Naive thymus-derived CD4-positive, alpha-beta T cell (primary cell): Measurements from ENCODE around the gene HUWE1. TPM values are rescaled to one million over a fixed set of nuclear protein-coding genes. Genes with fewer than 3 reads are reported as not detected.
A peak's percentile ranks its signal among the peaks of the same experiment; 100 is the strongest.

Experiments
- ATAC-seq: fragments of 150-1000 bp; cut with Tn5 transposase; 2 replicates; pipeline ENCODE4 v1.10.0; 2021; ENCODE audit warnings: mild to moderate bottlenecking, moderate library complexity
- CTCF ChIA-PET: fragments of 350-600 bp; sonication (Branson Sonifier 250); formaldehyde crosslinking; loops from one replicate; lab custom pipeline; 2021; ENCODE audit warnings: antibody characterized with exemption; lab: Charles Lee
- POLR2A ChIA-PET: fragments of 350-600 bp; sonication (Branson Sonifier 250); formaldehyde crosslinking; loops from one replicate; lab custom pipeline; 2021; ENCODE audit warnings: antibody characterized with exemption, inconsistent platforms; lab: Charles Lee
- DNase-seq, 9 donors: peaks; one replicate each; pipeline versions ENCODE4 v3.0.0 to v3.0.0-alpha.2; 2020 to 2022; ENCODE audit warnings: mixed read lengths in 1 of 9
- H3K27ac ChIP-seq: one replicate; pipeline ENCODE4 v1.7.0; 2013; ENCODE audit warnings: mild to moderate bottlenecking, low read depth, low read length, moderate library complexity
- H3K27me3 ChIP-seq, 2 donors: one replicate each; pipeline ENCODE4 v1.7.0; 2013; ENCODE audit warnings: low read length in 2 of 2, mild to moderate bottlenecking in 2 of 2, moderate library complexity in 2 of 2; ENCODE audit not compliant: control insufficient read depth in 2 of 2, insufficient read depth in 2 of 2
- H3K36me3 ChIP-seq, 3 experiments: 1 replicate in 2 of 3; 2 replicates in 1 of 3; pipeline ENCODE4 v1.7.0; 2013; ENCODE audit warnings: low read length in 3 of 3, mild to moderate bottlenecking in 3 of 3, moderate library complexity in 1 of 3; ENCODE audit not compliant: insufficient read depth in 3 of 3, control insufficient read depth in 2 of 3
- H3K4me1 ChIP-seq, 2 donors: one replicate each; pipeline ENCODE4 v1.7.0; 2013; ENCODE audit warnings: low read length in 2 of 2, mild to moderate bottlenecking in 2 of 2, moderate library complexity in 1 of 2; ENCODE audit not compliant: control insufficient read depth in 2 of 2, insufficient read depth in 2 of 2
- H3K4me3 ChIP-seq: 2 replicates; pipeline ENCODE4 v1.7.0; 2013; ENCODE audit warnings: mild to moderate bottlenecking, low read length
- H3K9me3 ChIP-seq, 3 experiments: 1 replicate in 2 of 3; 2 replicates in 1 of 3; pipeline ENCODE4 v1.7.0; 2013; ENCODE audit warnings: low read length in 3 of 3; ENCODE audit not compliant: control insufficient read depth in 2 of 3
- H3K27ac Mint-ChIP-seq, 9 donors: one replicate each; pipeline ENCODE4 v1.8.0; 2020 to 2022; ENCODE audit warnings: mixed read lengths in 9 of 9, mild to moderate bottlenecking in 8 of 9, moderate library complexity in 5 of 9, inconsistent platforms in 2 of 9
- H3K27me3 Mint-ChIP-seq, 5 donors: one replicate each; pipeline ENCODE4 v1.8.0; 2021 to 2022; ENCODE audit warnings: mixed read lengths in 5 of 5, mild to moderate bottlenecking in 1 of 5
- H3K36me3 Mint-ChIP-seq, 5 donors: one replicate each; pipeline ENCODE4 v1.8.0; 2020 to 2022; ENCODE audit warnings: mixed read lengths in 5 of 5, mild to moderate bottlenecking in 3 of 5, inconsistent platforms in 1 of 5
- H3K4me1 Mint-ChIP-seq, 7 donors: one replicate each; pipeline ENCODE4 v1.8.0; 2020 to 2022; ENCODE audit warnings: mixed read lengths in 7 of 7, mild to moderate bottlenecking in 3 of 7, inconsistent platforms in 1 of 7
- H3K4me3 Mint-ChIP-seq, 10 donors: one replicate each; pipeline ENCODE4 v1.8.0; 2020 to 2022; ENCODE audit warnings: mild to moderate bottlenecking in 10 of 10, mixed read lengths in 10 of 10, moderate library complexity in 6 of 10, inconsistent platforms in 2 of 10
- H3K9me3 Mint-ChIP-seq, 11 donors: one replicate each; pipeline ENCODE4 v1.8.0; 2020 to 2022; ENCODE audit warnings: mixed read lengths in 11 of 11, mild to moderate bottlenecking in 4 of 11, inconsistent platforms in 1 of 11, moderate library complexity in 1 of 11
- intact Hi-C, 2 donors: fragments of 100-400 bp; cut with micrococcal nuclease; formaldehyde crosslinking; loops; one replicate each; pipeline ENCODE4 v1.15.1; 2023
- polyA plus RNA-seq, 2 donors: library from polyadenylated mRNA; unstranded; fragments of 300-500 nt; fragmentation: Illumina TruSeq; gene quantifications; one replicate each; pipeline ENCODE4 v1.2.3, GENCODE V29; 2021
- total RNA-seq, 6 experiments: library from RNA in 5 of 6; stranded (reverse) in 5 of 6; gene quantifications; 1 replicate in 5 of 6; 2 replicates in 1 of 6; pipeline ENCODE4 v1.2.3 and lab custom pipeline; 2021 to 2026

HUWE1 gene
- total and polyA plus RNA-seq, 7 experiments from 2014 or later, result 13.1 to 266 (median 181) TPM

- Histone ChIP-seq H3K4me3 (no peak overlapping the region), H3K9me3 (no peaks in the 10 kb centered on the region), H3K27ac (peak overlapping the region; percentile 78), H3K27me3 (no peaks in the 10 kb centered on the region), H3K36me3 (no peaks in the 10 kb centered on the region), H3K4me1 (peaks cover 30 to 42% of the 10 kb centered on the region in 2 donors)
- ChIA-PET CTCF (interaction anchor here (1.2 kb wide), 1 partner anchor 31 kb away, joined by 3 read pairs; no protein-coding TSS in a partner anchor), POLR2A (interaction anchor here (1.5 to 4.4 kb wide), 2 partner anchors 11 to 30 kb away, joined by 4 to 48 read pairs; partner anchors contain the start of gene HUWE1)
- ATAC-seq, result no peak
- Mint-ChIP-seq H3K4me3 (peak overlapping the region; percentile 61 to 92 (median 78)), H3K9me3 (peaks cover 0 to 2% (median 0%) of the 10 kb centered on the region in 11 donors), H3K4me1 (peaks cover 25 to 53% (median 51%) of the 10 kb centered on the region in 7 donors), H3K27me3 (no peaks in the 10 kb centered on the region), H3K27ac (peak overlapping the region; percentile 84 to 98 (median 89)), H3K36me3 (peaks cover 0 to 13% (median 0%) of the 10 kb centered on the region in 5 donors)
- DNase-seq, result no peak
- intact Hi-C loops, result loop anchor here (1.0 to 10.0 kb wide), 4 partner anchors 17 to 329 kb away; partner anchors contain the start of gene PHF8 (in 1 of the 2)
These were observed 28.9 kb upstream of the HUWE1 start for GRCh38 chrX:53715346-53715924.

- Mint-ChIP-seq H3K4me1 (peaks cover 25 to 53% (median 51%) of the 10 kb centered on the region in 7 donors), H3K27me3 (no peaks in the 10 kb centered on the region), H3K4me3 (peak overlapping the region; percentile 61 to 92 (median 78)), H3K9me3 (peaks cover 0 to 2% (median 0%) of the 10 kb centered on the region in 11 donors), H3K27ac (peak overlapping the region; percentile 84 to 98 (median 89)), H3K36me3 (peaks cover 0 to 15% (median 0%) of the 10 kb centered on the region in 5 donors)
- ATAC-seq (peak; percentile 84), DNase-seq (peak; percentile 7 to 59 (median 41))
- POLR2A ChIA-PET, result interaction anchor here (0.6 to 4.4 kb wide), 4 partner anchors 8 to 41 kb away, joined by 3 to 48 read pairs (median 3); partner anchors contain the start of gene HUWE1
- H3K27ac ChIP-seq, result peak overlapping the region; percentile 78
- H3K9me3 ChIP-seq, result no peaks in the 10 kb centered on the region
- peak overlapping the region; percentile 39 for H3K4me3 ChIP-seq
- H3K27me3 ChIP-seq, result no peaks in the 10 kb centered on the region
- peaks cover 30 to 42% of the 10 kb centered on the region in 2 donors for H3K4me1 ChIP-seq
- no peaks in the 10 kb centered on the region for H3K36me3 ChIP-seq
- CTCF ChIA-PET, result interaction anchor here (0.6 to 1.5 kb wide), 3 partner anchors 25 to 31 kb away, joined by 3 to 5 read pairs (median 4); no protein-coding TSS in a partner anchor
- intact Hi-C loops, result loop anchor here (1.0 to 10.0 kb wide), 6 partner anchors 18 to 330 kb away; partner anchors contain the start of gene PHF8 (in 1 of the 2)
These were observed 28.2 kb upstream of the HUWE1 start for GRCh38 chrX:53714580-53715345.

GRCh38 chrX:53713987-53714579, 27.6 kb upstream of the HUWE1 start:
- peak overlapping the region; percentile 84 to 98 (median 89) for H3K27ac Mint-ChIP-seq
- peaks cover 25 to 53% (median 51%) of the 10 kb centered on the region in 7 donors for H3K4me1 Mint-ChIP-seq
- peak overlapping the region; percentile 61 to 92 (median 78) for H3K4me3 Mint-ChIP-seq
- H3K9me3 Mint-ChIP-seq, result peaks cover 0 to 2% (median 0%) of the 10 kb centered on the region in 11 donors
- Histone ChIP-seq H3K4me1 (peaks cover 30 to 42% of the 10 kb centered on the region in 2 donors), H3K36me3 (no peaks in the 10 kb centered on the region), H3K4me3 (peak overlapping the region; percentile 39), H3K9me3 (no peaks in the 10 kb centered on the region), H3K27me3 (no peaks in the 10 kb centered on the region), H3K27ac (peak overlapping the region; percentile 78)
- DNase-seq (peak in 2 of 9 donors; percentile 21 to 48), ATAC-seq (peak; percentile 57)
- no peaks in the 10 kb centered on the region for H3K27me3 Mint-ChIP-seq
- ChIA-PET POLR2A (interaction anchor here (0.8 to 4.4 kb wide), 3 partner anchors 28 to 41 kb away, joined by 3 to 48 read pairs (median 3); partner anchors contain the start of gene HUWE1), CTCF (interaction anchor here (0.6 to 1.5 kb wide), 3 partner anchors 24 to 30 kb away, joined by 3 to 5 read pairs (median 4); no protein-coding TSS in a partner anchor)
- peaks cover 0 to 18% (median 0%) of the 10 kb centered on the region in 5 donors for H3K36me3 Mint-ChIP-seq
- intact Hi-C loops, result loop anchor here (1.0 to 10.0 kb wide), 5 partner anchors 19 to 331 kb away; partner anchors contain the start of gene PHF8 (in 1 of the 2)

- no peak overlapping the region for H3K27ac Mint-ChIP-seq
- ATAC-seq, result no peak
- intact Hi-C loops, result loop anchor here in 1 of 2 donors (10.0 kb wide), 1 partner anchor 333 kb away; the partner anchor contains the start of gene PHF8
- Histone ChIP-seq H3K4me1 (peaks cover 18 to 26% of the 10 kb centered on the region in 2 donors), H3K4me3 (no peak overlapping the region), H3K9me3 (no peaks in the 10 kb centered on the region), H3K27me3 (no peaks in the 10 kb centered on the region), H3K36me3 (no peaks in the 10 kb centered on the region), H3K27ac (no peak overlapping the region)
- H3K27me3 Mint-ChIP-seq, result no peaks in the 10 kb centered on the region
- POLR2A ChIA-PET, result interaction anchor here (0.5 kb wide), 1 partner anchor 8 kb away, joined by 3 read pairs; no protein-coding TSS in a partner anchor
- peaks cover 14 to 35% (median 33%) of the 10 kb centered on the region in 7 donors for H3K4me1 Mint-ChIP-seq
- DNase-seq, result no peak
- peaks cover 0 to 24% (median 0%) of the 10 kb centered on the region in 5 donors for H3K36me3 Mint-ChIP-seq
- H3K4me3 Mint-ChIP-seq, result no peak overlapping the region
- CTCF ChIA-PET, result interaction anchor here (0.9 kb wide), 1 partner anchor 11 kb away, joined by 3 read pairs; no protein-coding TSS in a partner anchor
- peaks cover 0 to 2% (median 0%) of the 10 kb centered on the region in 11 donors for H3K9me3 Mint-ChIP-seq
These were observed 24.9 kb upstream of the HUWE1 start for GRCh38 chrX:53711436-53711835.

GRCh38 chrX:53704854-53705253, 18.3 kb upstream of the HUWE1 start:
- Histone ChIP-seq H3K9me3 (no peaks in the 10 kb centered on the region), H3K27me3 (no peaks in the 10 kb centered on the region), H3K4me3 (no peak overlapping the region), H3K36me3 (no peaks in the 10 kb centered on the region), H3K27ac (no peak overlapping the region), H3K4me1 (no peaks in the 10 kb centered on the region)
- POLR2A ChIA-PET, result interaction anchor here (1.1 kb wide), 1 partner anchor 12 kb away, joined by 4 read pairs; no protein-coding TSS in a partner anchor
- Mint-ChIP-seq H3K36me3 (peaks cover 0 to 43% (median 0%) of the 10 kb centered on the region in 5 donors), H3K9me3 (peaks cover 0 to 7% (median 3%) of the 10 kb centered on the region in 11 donors), H3K4me1 (peaks cover 0 to 8% (median 0%) of the 10 kb centered on the region in 7 donors), H3K27me3 (no peaks in the 10 kb centered on the region), H3K4me3 (no peak overlapping the region), H3K27ac (no peak overlapping the region)
- CTCF ChIA-PET, result no interaction called here
- ATAC-seq (no peak), DNase-seq (no peak)
- intact Hi-C loops, result no loop called here
